Upper lobe of left lung (tissue), 4 donors: ENCODE measurements around the gene PMVK.

ENCODE experiments used
- CTCF ChIP-seq, 6 experiments: fragments of 450-650 bp in 4 of 6; fragments of 200-600 bp in 2 of 6; sonication (generic) in 2 of 6; IDR thresholded peaks; one replicate each; pipeline ENCODE4 v1.5.1; 2016 to 2019; ENCODE audit warnings: antibody characterized with exemption in 6 of 6
- EP300 ChIP-seq, 4 donors: sonication (generic); formaldehyde crosslinking; IDR thresholded peaks; one replicate each; pipeline ENCODE4 v1.5.1; 2017; ENCODE audit warnings: antibody characterized with exemption in 4 of 4, control low read depth in 2 of 4
- POLR2A ChIP-seq, 4 donors: fragments of 450-650 bp; IDR thresholded peaks; one replicate each; pipeline ENCODE4 v1.5.1; 2016 to 2017; ENCODE audit warnings: antibody characterized with exemption in 4 of 4, mild to moderate bottlenecking in 2 of 4
- POLR2AphosphoS5 ChIP-seq, 2 donors: sonication (generic); formaldehyde crosslinking; IDR thresholded peaks; one replicate each; pipeline ENCODE4 v1.5.1; 2017; ENCODE audit warnings: antibody characterized with exemption in 2 of 2

GRCh38 chr1:154978360-154978759 lies 41.8 kb upstream of the PMVK start:
- TF ChIP-seq CTCF (IDR thresholded peaks at IDR 0.05) (no peak), POLR2AphosphoS5 (IDR thresholded peaks at IDR 0.05) (no peak), EP300 (IDR thresholded peaks at IDR 0.05) (no peak), POLR2A (IDR thresholded peaks at IDR 0.05) (no peak)
